Spleen (tissue), 11 donors: ENCODE data around the gene GRIK4. TPM values are rescaled to one million over a fixed set of nuclear protein-coding genes. Genes with fewer than 3 reads are reported as not detected.
A peak's percentile ranks its signal among the peaks of the same experiment; 100 is the strongest.

ENCODE experiments used
- DNase-seq: peaks from one replicate; pipeline ENCODE4 v3.0.0-alpha.2; 2020
- H3K27ac ChIP-seq, 8 donors: fragments of 200-600 bp; sonication (generic) in 7 of 8; 1 replicate in 4 of 8; 2 replicates in 4 of 8; pipeline versions ENCODE4 v1.5.0 to v1.8.0; 2016 to 2021; ENCODE audit warnings: inconsistent platforms in 4 of 8, mild to moderate bottlenecking in 4 of 8, moderate library complexity in 1 of 8
- H3K27me3 ChIP-seq, 7 donors: fragments of 200-600 bp; sonication (generic) in 6 of 7; replicated peaks in 1 of 7; 1 replicate in 4 of 7; 2 replicates in 3 of 7; pipeline versions ENCODE4 v1.5.0 to v1.8.0; 2016 to 2021; ENCODE audit warnings: inconsistent platforms in 3 of 7, mild to moderate bottlenecking in 1 of 7
- H3K36me3 ChIP-seq, 6 donors: fragments of 200-600 bp; sonication (generic) in 5 of 6; 1 replicate in 4 of 6; 2 replicates in 2 of 6; pipeline versions ENCODE4 v1.5.0 to v1.8.0; 2016 to 2021; ENCODE audit warnings: inconsistent platforms in 2 of 6
- H3K4me1 ChIP-seq, 6 donors: fragments of 200-600 bp; sonication (generic) in 5 of 6; 1 replicate in 3 of 6; 2 replicates in 3 of 6; pipeline versions ENCODE4 v1.5.0 to v1.8.0; 2016 to 2021; ENCODE audit warnings: inconsistent platforms in 3 of 6
- H3K4me3 ChIP-seq, 8 donors: fragments of 200-600 bp; sonication (generic) in 7 of 8; 1 replicate in 4 of 8; 2 replicates in 4 of 8; pipeline versions ENCODE4 v1.5.0 to v1.8.0; 2016 to 2021; ENCODE audit warnings: inconsistent platforms in 4 of 8, mild to moderate bottlenecking in 4 of 8, moderate library complexity in 2 of 8
- H3K9me3 ChIP-seq, 8 donors: fragments of 200-600 bp; sonication (generic) in 7 of 8; 1 replicate in 4 of 8; 2 replicates in 4 of 8; pipeline versions ENCODE4 v1.5.0 to v1.8.0; 2016 to 2021; ENCODE audit warnings: inconsistent platforms in 4 of 8
- POLR2A ChIP-seq, 3 donors: fragments of 450-650 bp; IDR thresholded peaks; one replicate each; pipeline ENCODE4 v1.5.1; 2017; ENCODE audit warnings: antibody characterized with exemption in 3 of 3, mild to moderate bottlenecking in 1 of 3
- POLR2AphosphoS5 ChIP-seq, 3 donors: sonication (generic); formaldehyde crosslinking; IDR thresholded peaks; one replicate each; pipeline ENCODE4 v1.5.1; 2017; ENCODE audit warnings: antibody characterized with exemption in 3 of 3
- WGBS, 5 donors: extraction: QIAGEN DNeasy Blood & Tissue Kit in 3 of 5; methylation state at CpG; one replicate each; pipeline versions ENCODE4 v1.1.5 to v1.1.7; 2013 to 2018; 5-methylcytosine and 5-hydroxymethylcytosine counted together
- intact Hi-C: fragments of 100-400 bp; cut with DNase I; formaldehyde crosslinking; loops from one replicate; pipeline ENCODE4 v1.15.0; 2023; ENCODE audit warnings: low total_unique reads
- polyA plus RNA-seq, 3 donors: library from polyadenylated mRNA; stranded (reverse); fragments of 200-250 nt; gene quantifications; one replicate each; pipeline ENCODE4 v1.2.1, GENCODE V29; 2013
- total RNA-seq, 7 donors: library from RNA; depleted of rRNA in 3 of 7; stranded (reverse); fragments of >200 nt in 3 of 7; fragmentation: NEBNext Ultra II Directional in 4 of 7; extraction: Animal tissue kit (Norgen Biotek cat#: 25700) in 4 of 7; gene quantifications; one replicate each; pipeline versions ENCODE4 v1.1.0 to v1.2.1, GENCODE V29; 2016 to 2021
- TF ChIP-seq, protein P1 (sequence below), 11 experiments: fragments of 200-600 bp in 7 of 11; fragments of 450-650 bp in 4 of 11; sonication (generic) in 4 of 11; IDR thresholded peaks in 8 of 11; conservative IDR thresholded peaks in 3 of 11; 1 replicate in 7 of 11; 2 replicates in 4 of 11; pipeline versions ENCODE4 v1.4.0 to v1.8.0; 2016 to 2021; ENCODE audit warnings: antibody characterized with exemption in 11 of 11, inconsistent platforms in 4 of 11, mild to moderate bottlenecking in 1 of 11
- donor health status: healthy with polysubstance abuse.
- donor health status: DM: no; HTN: no; CAD: no; lungs with moderate emphysema.
- donor health status: DM: no; HTN: no; CAD: no.
- donor health status: Bipolar disorder and iron deficiency.
- donor health status: healthy.
- donor health status: DM: no; HTN: no; CAD: no.
- donor health status: DM: yes; HTN: yes; CAD: no.

The GRIK4 gene
- total and polyA plus RNA-seq, 10 donors: 0.04 to 2.4 (median 0.59) TPM

DNA sequence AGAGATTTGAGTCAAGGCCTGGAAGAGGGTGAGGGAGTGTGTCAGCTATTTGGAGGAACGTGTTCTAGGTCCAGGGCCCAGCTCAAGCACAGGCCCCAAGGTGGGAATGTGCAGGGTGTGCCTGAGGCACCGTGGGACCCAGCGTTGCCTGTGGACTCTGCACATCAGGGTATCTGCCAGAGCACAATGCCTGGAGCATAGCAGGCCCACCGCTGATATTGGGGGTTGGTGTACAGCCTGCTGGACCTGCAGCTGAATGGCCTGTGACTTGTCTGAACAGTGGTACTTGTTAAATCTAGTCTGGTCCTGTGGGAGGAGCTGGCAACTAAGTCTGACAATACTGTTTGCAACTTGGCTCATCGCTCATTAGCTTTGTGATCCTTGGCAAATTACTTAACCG is 131.7 kb downstream of the GRIK4 start:
- intact Hi-C loops: no loop called here
- TF ChIP-seq POLR2A (IDR thresholded peaks at IDR 0.05): no peak
- TF ChIP-seq, protein P1, sequence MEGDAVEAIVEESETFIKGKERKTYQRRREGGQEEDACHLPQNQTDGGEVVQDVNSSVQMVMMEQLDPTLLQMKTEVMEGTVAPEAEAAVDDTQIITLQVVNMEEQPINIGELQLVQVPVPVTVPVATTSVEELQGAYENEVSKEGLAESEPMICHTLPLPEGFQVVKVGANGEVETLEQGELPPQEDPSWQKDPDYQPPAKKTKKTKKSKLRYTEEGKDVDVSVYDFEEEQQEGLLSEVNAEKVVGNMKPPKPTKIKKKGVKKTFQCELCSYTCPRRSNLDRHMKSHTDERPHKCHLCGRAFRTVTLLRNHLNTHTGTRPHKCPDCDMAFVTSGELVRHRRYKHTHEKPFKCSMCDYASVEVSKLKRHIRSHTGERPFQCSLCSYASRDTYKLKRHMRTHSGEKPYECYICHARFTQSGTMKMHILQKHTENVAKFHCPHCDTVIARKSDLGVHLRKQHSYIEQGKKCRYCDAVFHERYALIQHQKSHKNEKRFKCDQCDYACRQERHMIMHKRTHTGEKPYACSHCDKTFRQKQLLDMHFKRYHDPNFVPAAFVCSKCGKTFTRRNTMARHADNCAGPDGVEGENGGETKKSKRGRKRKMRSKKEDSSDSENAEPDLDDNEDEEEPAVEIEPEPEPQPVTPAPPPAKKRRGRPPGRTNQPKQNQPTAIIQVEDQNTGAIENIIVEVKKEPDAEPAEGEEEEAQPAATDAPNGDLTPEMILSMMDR (IDR thresholded peaks at IDR 0.05 in 8 of 11, conservative IDR thresholded peaks at IDR 0.05 in 3 of 11): no peak
- TF ChIP-seq POLR2AphosphoS5 (IDR thresholded peaks at IDR 0.05): no peak
- Histone ChIP-seq H3K9me3 (no peaks in the 10 kb centered on the region), H3K4me3 (no peak overlapping the region), H3K27me3 (peaks cover 0 to 38% (median 0%) of the 10 kb centered on the region in 7 donors), H3K4me1 (no peaks in the 10 kb centered on the region), H3K27ac (no peak overlapping the region), H3K36me3 (no peaks in the 10 kb centered on the region)
- WGBS, 5 donors: 84 to 93% (median 91%) methylated on average over 6 of the region's 6 CpGs
- DNase-seq: peak; percentile 56

DNA sequence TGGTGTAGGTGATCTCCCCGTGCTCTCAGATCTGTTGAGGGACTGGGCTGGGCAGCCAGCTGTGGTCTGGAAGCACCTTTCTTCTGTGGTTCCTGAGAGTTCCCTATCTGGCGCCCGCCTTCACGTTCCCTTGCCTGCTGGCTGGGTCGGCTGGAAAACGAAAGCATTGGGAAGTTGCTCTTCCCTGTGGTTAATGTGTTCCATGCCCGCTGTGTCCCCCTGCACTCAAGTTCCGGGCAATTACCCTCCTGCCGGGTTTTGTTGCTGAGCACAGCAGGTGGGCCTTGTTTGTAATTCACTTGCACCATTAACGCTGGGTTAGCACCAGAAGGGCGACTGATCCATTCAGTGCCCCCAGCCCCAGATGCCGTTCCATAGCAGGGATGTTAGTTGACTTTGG is 134.1 kb downstream of the GRIK4 start:
- peak overlapping the region in 1 of 8 donors; percentile 38 for H3K4me3 ChIP-seq
- DNase-seq: peak; percentile 40
- peaks cover 0 to 39% (median 0%) of the 10 kb centered on the region in 7 donors for H3K27me3 ChIP-seq
- H3K4me1 ChIP-seq: no peaks in the 10 kb centered on the region
- 29 to 44% (median 32%) methylated on average over 12 of the region's 12 CpGs for WGBS, 5 donors
- TF ChIP-seq POLR2AphosphoS5 (IDR thresholded peaks at IDR 0.05) (no peak), POLR2A (IDR thresholded peaks at IDR 0.05) (no peak)
- TF ChIP-seq, protein P1 (IDR thresholded peaks at IDR 0.05 in 8 of 11, conservative IDR thresholded peaks at IDR 0.05 in 3 of 11): no peak
- H3K27ac ChIP-seq: no peak overlapping the region
- H3K36me3 ChIP-seq: no peaks in the 10 kb centered on the region
- intact Hi-C loops: no loop called here
- no peaks in the 10 kb centered on the region for H3K9me3 ChIP-seq

DNA sequence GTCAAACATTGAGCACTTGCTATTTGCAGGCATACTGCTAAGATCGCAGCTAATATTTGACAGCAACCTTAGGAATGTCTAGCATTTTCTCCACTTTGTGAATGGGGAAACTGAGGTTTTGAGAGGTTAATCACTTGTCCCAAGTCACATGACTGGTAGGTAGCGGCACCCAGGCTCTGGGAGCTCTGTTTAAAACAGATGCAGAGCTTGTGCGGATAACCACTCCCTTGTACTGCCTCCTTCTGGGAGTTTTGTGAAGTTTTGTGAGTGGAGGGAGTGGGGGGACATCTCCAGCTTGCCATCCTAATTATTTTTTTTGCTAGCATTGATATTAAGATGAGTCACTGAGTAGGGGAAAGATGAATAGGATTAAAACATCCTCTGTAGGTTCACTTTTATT is 134.7 kb downstream of the GRIK4 start:
- intact Hi-C loops: no loop called here
- Histone ChIP-seq H3K4me3 (no peak overlapping the region), H3K9me3 (no peaks in the 10 kb centered on the region), H3K36me3 (no peaks in the 10 kb centered on the region), H3K27ac (no peak overlapping the region), H3K4me1 (no peaks in the 10 kb centered on the region), H3K27me3 (peaks cover 0 to 39% (median 0%) of the 10 kb centered on the region in 7 donors)
- 84 to 97% (median 88%) methylated on average over 3 of the region's 3 CpGs for WGBS, 5 donors
- TF ChIP-seq POLR2A (IDR thresholded peaks at IDR 0.05) (no peak), POLR2AphosphoS5 (IDR thresholded peaks at IDR 0.05) (no peak)
- TF ChIP-seq, protein P1 (IDR thresholded peaks at IDR 0.05 in 8 of 11, conservative IDR thresholded peaks at IDR 0.05 in 3 of 11): no peak
- DNase-seq: peak; percentile 17

DNA sequence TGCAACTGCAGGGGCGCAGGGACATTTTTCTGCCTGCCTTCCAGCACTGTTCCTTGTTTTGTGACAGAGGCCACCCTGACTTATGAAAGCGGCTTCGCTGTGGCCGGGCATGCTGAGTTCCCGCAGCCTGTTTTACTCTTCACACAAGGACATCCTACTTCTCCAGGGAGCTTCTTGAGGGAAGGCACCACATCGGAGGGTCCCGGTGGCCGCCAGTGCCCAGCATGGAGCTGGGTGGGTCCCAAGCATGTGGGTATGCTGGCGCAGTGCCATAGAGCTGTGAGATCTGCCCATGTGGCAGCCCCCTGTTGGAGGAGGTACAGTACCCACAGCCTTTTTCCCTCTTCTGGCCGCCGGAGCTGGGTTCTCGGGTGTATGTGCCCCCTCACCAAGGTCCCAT is 136.1 kb downstream of the GRIK4 start:
- TF ChIP-seq POLR2A (IDR thresholded peaks at IDR 0.05) (no peak), POLR2AphosphoS5 (IDR thresholded peaks at IDR 0.05) (no peak)
- TF ChIP-seq, protein P1 (IDR thresholded peaks at IDR 0.05 in 8 of 11, conservative IDR thresholded peaks at IDR 0.05 in 3 of 11): no peak
- 82 to 91% (median 86%) methylated on average over 12 of the region's 12 CpGs for WGBS, 5 donors
- Histone ChIP-seq H3K27ac (no peak overlapping the region), H3K9me3 (no peaks in the 10 kb centered on the region), H3K36me3 (no peaks in the 10 kb centered on the region), H3K4me3 (no peak overlapping the region), H3K4me1 (no peaks in the 10 kb centered on the region), H3K27me3 (peaks cover 0 to 35% (median 0%) of the 10 kb centered on the region in 7 donors)
- DNase-seq: no peak
- intact Hi-C loops: no loop called here
